Caco-2 (cell line): ENCODE measurements around the gene RRAD. TPM values are rescaled to one million over a fixed set of nuclear protein-coding genes. Genes with fewer than 3 reads are reported as not detected.
A peak's percentile ranks its signal among the peaks of the same experiment; 100 is the strongest.
"Not testable (repeated sequence)": the region's sequence is repeated elsewhere in the genome, so short reads cannot be mapped to it uniquely, and the experiment has no call there.

Experiments used
- BruUV-seq: library from RNA; stranded (reverse); fragments of 400-500 nt; replicated peaks from 2 replicates; lab custom pipeline; 2021; lab: Mats Ljungman, UMichigan
- CTCF ChIA-PET: fragments of 300-600 bp; sonication (Branson Sonifier 250); formaldehyde crosslinking; loops from one replicate; lab custom pipeline; 2022; ENCODE audit warnings: antibody characterized with exemption; lab: Charles Lee
- POLR2A ChIA-PET: fragments of 300-600 bp; sonication (Branson Sonifier 250); formaldehyde crosslinking; loops from one replicate; lab custom pipeline; 2022; ENCODE audit warnings: antibody characterized with exemption; lab: Charles Lee
- DNase-seq, 2 experiments: peaks; one replicate each; pipeline versions ENCODE4 v3.0.0 to v3.0.0-alpha.2; 2020 to 2022
- H3K27me3 ChIP-seq: replicated peaks from 2 replicates; pipeline ENCODE4 v1.6.0; 2011; ENCODE audit warnings: low read length; ENCODE audit not compliant: control insufficient read depth, insufficient read depth
- H3K36me3 ChIP-seq: 2 replicates; pipeline ENCODE4 v1.5.1; 2011; ENCODE audit warnings: low read length; ENCODE audit not compliant: control insufficient read depth, insufficient read depth
- H3K4me1 ChIP-seq: fragments of 250-450 bp; sonication (Bioruptor Pico); 2 replicates; pipeline ENCODE4 v1.5.1; 2020; ENCODE audit warnings: mild to moderate bottlenecking
- H3K4me3 ChIP-seq: 2 replicates; pipeline ENCODE4 v1.5.1; 2011; ENCODE audit warnings: low read depth, mild to moderate bottlenecking, control low read depth, low read length
- H3K9me3 ChIP-seq: fragments of 250-450 bp; sonication (Bioruptor Pico); 2 replicates; pipeline ENCODE4 v1.5.1; 2020; ENCODE audit warnings: mild to moderate bottlenecking, moderate library complexity
- H3K27ac Mint-ChIP-seq: one replicate; pipeline ENCODE4 v1.8.0; 2022; ENCODE audit warnings: mixed read lengths; ENCODE audit not compliant: unreplicated experiment
- H3K27me3 Mint-ChIP-seq: one replicate; pipeline ENCODE4 v1.8.0; 2022; ENCODE audit warnings: mixed read lengths; ENCODE audit not compliant: insufficient read depth, unreplicated experiment
- H3K36me3 Mint-ChIP-seq: one replicate; pipeline ENCODE4 v1.8.0; 2022; ENCODE audit warnings: mild to moderate bottlenecking, mixed read lengths; ENCODE audit not compliant: insufficient read depth, unreplicated experiment
- H3K4me1 Mint-ChIP-seq: one replicate; pipeline ENCODE4 v1.8.0; 2022; ENCODE audit warnings: low read depth, mixed read lengths; ENCODE audit not compliant: unreplicated experiment
- H3K4me3 Mint-ChIP-seq: one replicate; pipeline ENCODE4 v1.8.0; 2022; ENCODE audit warnings: mild to moderate bottlenecking, moderate library complexity, mixed read lengths; ENCODE audit not compliant: unreplicated experiment
- H3K9me3 Mint-ChIP-seq: one replicate; pipeline ENCODE4 v1.8.0; 2022; ENCODE audit warnings: mixed read lengths; ENCODE audit not compliant: unreplicated experiment
- CTCF ChIP-seq, 2 experiments: fragments of 200-600 bp in 1 of 2; IDR thresholded peaks; 1 replicate in 1 of 2; 2 replicates in 1 of 2; pipeline versions ENCODE4 v1.5.1 to v1.8.0; 2011 to 2022; ENCODE audit warnings: antibody characterized with exemption in 1 of 2, control low read depth in 1 of 2, inconsistent platforms in 1 of 2, low read depth in 1 of 2, low read length in 1 of 2, mild to moderate bottlenecking in 1 of 2, moderate library complexity in 1 of 2; ENCODE audit not compliant: insufficient read depth in 1 of 2, severe bottlenecking in 1 of 2, unreplicated experiment in 1 of 2
- intact Hi-C: fragments of 100-400 bp; cut with micrococcal nuclease; formaldehyde crosslinking; loops from one replicate; pipeline ENCODE4 v1.10.0; 2022; ENCODE audit not compliant: unreplicated experiment
- total RNA-seq: library from RNA; stranded (reverse); gene quantifications from 2 replicates; pipeline ENCODE4 v1.2.3, GENCODE V29; 2022

RRAD gene
- total RNA-seq, 1 experiment from 2014 or later: 1.1 TPM

DNA sequence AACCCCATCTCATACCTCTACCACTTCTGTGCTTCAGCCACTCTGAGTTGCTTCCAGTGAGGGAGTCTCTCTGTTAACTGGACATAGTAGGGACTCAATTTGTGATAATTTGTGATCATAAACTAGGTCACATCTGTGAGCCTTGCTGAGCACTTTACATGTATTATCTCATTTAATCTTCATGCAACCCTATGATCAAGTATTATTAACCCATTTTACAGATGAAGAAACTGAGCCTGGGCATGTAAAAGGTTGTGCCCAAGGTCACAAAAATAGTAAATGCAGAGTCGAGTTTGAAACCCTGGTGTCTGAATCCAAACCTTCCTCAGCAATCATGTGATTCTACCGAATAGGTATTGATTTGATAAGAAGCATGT is 26.4 kb downstream of the RRAD start:
- no peak for TF ChIP-seq CTCF (IDR thresholded peaks at IDR 0.05; ENCODE audit: insufficient read depth in 1 of 2, low read depth in 1 of 2, low read length in 1 of 2, severe bottlenecking in 1 of 2, unreplicated experiment in 1 of 2)
- H3K9me3 Mint-ChIP-seq: no peaks in the 10 kb centered on the region
- peaks cover 33% of the 10 kb centered on the region for H3K4me1 Mint-ChIP-seq
- peaks cover 56% of the 10 kb centered on the region for H3K4me1 ChIP-seq
- H3K36me3 ChIP-seq: no peaks in the 10 kb centered on the region
- no peaks in the 10 kb centered on the region for H3K27me3 Mint-ChIP-seq
- intact Hi-C loops: no loop called here
- ChIA-PET POLR2A (no interaction called here), CTCF (no interaction called here)
- BruUV-seq: no TSS peak
- no peak overlapping the region for H3K4me3 ChIP-seq
- peak overlapping the region; percentile 69 for H3K27ac Mint-ChIP-seq
- H3K4me3 Mint-ChIP-seq: no peak overlapping the region
- DNase-seq: no peak
- no peaks in the 10 kb centered on the region for H3K36me3 Mint-ChIP-seq
- H3K27me3 ChIP-seq: no peaks in the 10 kb centered on the region
- no peaks in the 10 kb centered on the region for H3K9me3 ChIP-seq

GRCh38 chr16:66898207-66898606 is 27.1 kb downstream of the RRAD start:
- CTCF ChIA-PET: interaction anchor here (0.6 kb wide), 1 partner anchor 278 kb away, joined by 4 read pairs; no protein-coding TSS in a partner anchor

DNA sequence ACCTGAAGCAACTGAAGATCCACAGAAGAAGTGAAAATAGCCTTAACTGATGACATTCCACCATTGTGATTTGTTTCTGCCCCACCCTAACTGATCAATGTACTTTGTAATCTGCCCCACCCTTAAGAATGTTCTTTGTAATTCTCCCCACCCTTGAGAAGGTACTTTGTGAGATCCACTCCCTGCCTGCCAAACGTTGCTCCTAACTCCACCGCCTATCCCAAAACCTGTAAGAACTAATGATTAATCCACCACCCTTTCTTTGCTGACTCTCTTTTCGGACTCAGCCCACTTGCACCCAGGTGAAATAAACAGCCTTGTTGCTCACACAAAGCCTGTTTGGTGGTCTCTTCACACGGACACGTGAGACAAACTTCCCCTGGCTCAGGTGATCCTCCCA is 28.7 kb downstream of the RRAD start:
- DNase-seq, POLR2A ChIA-PET, H3K27me3 ChIP-seq, H3K4me3 Mint-ChIP-seq, H3K4me3 ChIP-seq, H3K27me3 Mint-ChIP-seq, H3K9me3 ChIP-seq, H3K9me3 Mint-ChIP-seq, intact Hi-C loops, BruUV-seq, H3K36me3 ChIP-seq, H3K36me3 Mint-ChIP-seq: not testable (repeated sequence)
- CTCF ChIA-PET: interaction anchor here (0.6 to 3.0 kb wide), 6 partner anchors 10 to 74 kb away, joined by 3 to 36 read pairs (median 7); no protein-coding TSS in a partner anchor
- Mint-ChIP-seq H3K27ac (peak overlapping the region; percentile 64), H3K4me1 (peaks cover 33% of the 10 kb centered on the region)
- H3K4me1 ChIP-seq: peaks cover 51% of the 10 kb centered on the region

More at GRCh38 chr16:66898207-66898606, 27.1 kb downstream of the RRAD start:
- no peak for DNase-seq
- H3K27me3 Mint-ChIP-seq: no peaks in the 10 kb centered on the region
- no TSS peak for BruUV-seq
- no peak overlapping the region for H3K27ac Mint-ChIP-seq
- H3K4me1 Mint-ChIP-seq: peaks cover 33% of the 10 kb centered on the region
- TF ChIP-seq CTCF (IDR thresholded peaks at IDR 0.05; ENCODE audit: insufficient read depth in 1 of 2, low read depth in 1 of 2, low read length in 1 of 2, severe bottlenecking in 1 of 2, unreplicated experiment in 1 of 2): no peak
- H3K4me3 ChIP-seq: no peak overlapping the region
- no peaks in the 10 kb centered on the region for H3K9me3 ChIP-seq
- H3K4me1 ChIP-seq: peaks cover 51% of the 10 kb centered on the region
- POLR2A ChIA-PET: no interaction called here
- no peaks in the 10 kb centered on the region for H3K9me3 Mint-ChIP-seq
- H3K36me3 ChIP-seq: no peaks in the 10 kb centered on the region
- no peak overlapping the region for H3K4me3 Mint-ChIP-seq
- intact Hi-C loops: no loop called here
- H3K27me3 ChIP-seq: no peaks in the 10 kb centered on the region
- no peaks in the 10 kb centered on the region for H3K36me3 Mint-ChIP-seq
